HG03175 (cell line): ENCODE results near the gene USP31.

Experiments used
- ATAC-seq: cut with Tn5 transposase; IDR thresholded peaks from one replicate; pipeline ENCODE4 v1.9.1; 2021; ENCODE audit warnings: mild to moderate bottlenecking, moderate library complexity; ENCODE audit not compliant: unreplicated experiment

The USP31 gene

DNA sequence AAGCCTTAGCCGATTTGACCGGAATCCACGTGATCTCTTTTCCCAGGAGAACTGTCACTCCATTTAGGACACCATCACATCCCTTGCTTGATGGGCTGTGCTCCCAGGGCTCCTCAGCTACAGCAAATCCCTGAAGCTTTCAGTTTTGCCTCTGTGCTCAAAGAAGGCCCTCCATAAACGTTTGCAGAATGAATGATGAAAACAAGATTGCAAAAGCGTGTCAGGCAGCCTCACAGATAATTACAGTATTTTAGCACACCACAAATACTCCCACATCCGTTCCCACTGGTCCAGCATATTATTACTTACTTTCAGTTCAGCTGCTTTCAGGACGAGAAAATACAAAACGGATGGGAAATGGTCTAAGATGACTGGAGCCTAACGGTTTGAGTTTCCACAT is 84.6 kb downstream of the USP31 start:
- no peak for ATAC-seq

DNA sequence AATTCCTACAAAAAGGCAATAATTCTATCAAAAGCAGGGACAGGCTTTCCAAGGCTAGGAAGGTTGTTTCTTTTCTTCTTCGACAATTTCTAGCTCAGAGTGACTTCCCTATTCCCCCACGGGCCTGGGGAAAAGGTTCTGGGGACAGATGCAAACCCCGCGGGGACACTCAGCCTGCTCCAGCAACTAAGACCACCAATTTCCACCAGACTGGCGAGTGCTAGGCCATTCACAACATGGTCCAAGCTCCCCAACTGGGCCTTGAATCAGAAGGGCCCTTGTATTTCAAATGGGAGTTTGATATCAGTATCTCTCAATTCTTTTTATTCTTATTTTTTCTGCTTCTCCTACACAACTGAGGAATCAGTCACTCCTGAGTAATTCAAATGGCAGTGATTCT is 86.7 kb downstream of the USP31 start:
- ATAC-seq, result no peak

DNA sequence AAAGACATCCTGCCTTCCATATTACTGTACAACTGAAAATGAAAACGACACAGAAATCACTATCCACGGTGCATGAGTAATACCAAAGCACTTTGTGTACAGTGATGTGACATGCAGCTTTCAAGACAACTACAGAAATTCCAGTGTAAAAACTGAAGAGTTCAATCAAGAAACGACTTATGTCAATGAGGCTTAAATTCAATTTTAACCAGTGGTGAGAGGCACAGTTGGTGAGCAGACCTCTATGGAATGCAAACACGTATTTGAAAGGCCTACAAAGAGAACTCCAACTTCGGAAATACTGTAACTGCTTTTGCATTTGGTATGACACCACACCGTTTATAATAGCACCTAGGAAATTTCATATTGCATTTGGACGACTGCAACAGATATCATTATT is 87.6 kb downstream of the USP31 start:
- ATAC-seq, result no peak

DNA sequence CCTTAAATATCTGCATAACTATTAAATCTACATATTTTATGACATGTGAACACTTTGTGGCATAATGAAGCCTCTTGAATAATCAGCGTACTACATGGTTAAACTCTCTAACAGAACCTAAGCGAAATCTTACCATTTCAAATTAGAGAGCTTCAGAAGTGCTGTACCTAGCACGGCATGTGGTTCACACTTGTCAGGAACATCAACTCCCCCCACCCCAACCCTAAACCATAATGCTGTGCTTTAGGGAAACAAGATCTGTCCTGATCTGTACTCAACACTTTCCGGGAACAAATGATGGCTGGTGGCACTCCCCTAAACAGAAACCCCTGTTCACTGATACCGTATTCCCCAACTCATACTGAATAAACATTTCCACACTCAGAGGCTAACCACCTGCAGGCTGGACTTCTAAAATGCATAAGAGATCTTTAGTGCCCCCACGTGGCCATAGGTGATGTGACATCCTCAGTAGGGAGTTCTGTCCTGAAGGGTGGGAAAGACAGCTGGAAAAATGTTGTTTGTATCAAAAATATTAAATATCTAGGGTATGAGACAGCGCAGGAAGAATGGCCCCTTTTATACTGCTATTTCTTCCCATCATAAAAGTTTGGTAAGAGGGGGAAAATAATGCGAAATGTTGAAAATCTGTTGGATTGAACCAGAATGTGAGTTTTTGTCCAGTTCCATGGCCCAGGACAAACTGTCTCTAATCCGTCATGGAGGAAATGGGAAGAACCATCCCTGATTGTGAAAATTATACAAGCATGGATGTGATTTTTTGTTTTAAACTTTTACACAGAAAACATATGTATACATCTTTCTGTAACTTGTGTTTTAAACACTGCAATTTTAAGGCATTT is 88.6 kb downstream of the USP31 start:
- ATAC-seq, result no peak

DNA sequence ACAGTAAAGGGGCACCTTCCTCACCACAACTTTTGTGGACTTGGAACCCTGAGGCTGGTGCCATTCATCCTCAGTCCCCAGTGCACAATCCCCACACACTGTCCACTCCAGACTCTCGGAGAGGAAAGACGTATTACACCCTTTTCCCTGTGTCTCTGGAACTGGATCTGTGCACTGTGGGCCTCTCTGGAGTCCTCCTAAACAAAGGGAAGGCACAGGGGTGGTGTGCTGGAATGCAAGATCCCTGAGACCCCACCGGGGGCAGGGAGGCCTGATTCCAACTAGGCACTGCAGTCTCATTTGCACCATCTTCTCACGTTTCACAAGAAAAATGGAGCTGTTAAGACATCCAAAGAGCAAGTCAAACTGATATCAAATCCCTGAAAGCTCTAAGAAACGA is 89.8 kb downstream of the USP31 start:
- ATAC-seq, result no peak

DNA sequence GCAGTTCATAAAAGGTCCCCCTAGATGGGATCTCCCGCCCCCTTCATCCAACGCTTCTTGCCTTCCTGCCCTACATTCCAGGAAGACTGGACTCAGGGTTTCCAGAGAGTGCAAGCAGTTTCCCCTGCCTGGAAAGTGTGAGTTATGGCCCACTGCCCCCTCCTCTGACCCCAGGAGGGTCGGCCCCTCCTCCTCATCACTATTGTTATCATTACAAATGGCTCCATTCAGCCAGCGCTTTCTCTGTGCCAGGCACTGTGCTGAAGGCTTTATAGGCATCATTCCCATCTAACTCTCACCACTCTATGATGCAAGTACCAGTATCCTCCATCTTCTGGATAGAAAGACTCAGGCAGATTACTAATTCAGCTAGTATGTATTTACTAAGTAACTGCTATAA is 90.7 kb downstream of the USP31 start:
- ATAC-seq, result no peak

DNA sequence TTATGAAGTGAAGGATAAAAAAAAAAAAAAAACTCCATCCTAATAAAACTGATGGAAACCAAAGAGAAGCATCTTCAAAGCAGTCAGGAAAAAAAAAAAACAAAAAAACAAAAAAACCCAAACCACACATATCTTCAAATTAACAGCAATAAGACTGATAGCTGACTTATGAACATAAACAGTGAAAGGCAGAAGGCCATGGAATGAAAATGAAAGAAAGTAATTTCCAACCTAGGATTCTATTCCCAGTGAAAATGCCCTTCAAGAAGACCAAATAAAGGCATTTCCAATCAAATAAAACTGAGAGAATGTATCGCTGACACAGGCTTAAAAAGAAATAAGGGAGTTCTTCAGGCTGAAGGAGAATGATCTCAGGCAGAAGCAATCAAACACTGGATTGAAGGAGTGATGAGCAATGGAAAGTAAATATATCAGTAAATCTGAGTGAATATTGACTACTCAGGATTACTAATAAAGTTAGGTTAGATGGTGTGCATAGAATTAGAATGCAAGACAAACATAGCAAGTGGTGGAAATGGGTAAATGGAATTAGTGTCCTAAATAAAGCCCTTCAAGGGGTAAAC is 92.1 kb downstream of the USP31 start:
- ATAC-seq, result no peak

DNA sequence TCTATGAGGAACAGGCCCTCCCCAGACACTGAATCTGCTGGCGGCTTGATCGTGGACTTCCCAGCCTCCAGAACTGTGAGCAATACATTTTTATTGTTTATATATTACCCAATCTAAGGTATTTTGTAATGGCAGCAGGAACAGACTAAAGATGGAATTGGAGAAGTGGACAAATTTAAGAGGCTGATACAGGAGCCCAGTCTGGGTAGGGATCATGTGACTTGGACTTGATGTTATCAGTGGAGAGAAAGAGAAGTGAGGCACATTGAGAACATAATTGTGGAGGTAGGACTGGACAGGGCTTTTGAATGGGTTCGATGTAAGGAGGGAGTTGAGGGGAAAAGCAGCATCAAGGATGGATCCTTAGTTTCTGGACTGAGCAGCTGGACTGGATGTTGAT is 93.8 kb downstream of the USP31 start:
- ATAC-seq, result no peak

DNA sequence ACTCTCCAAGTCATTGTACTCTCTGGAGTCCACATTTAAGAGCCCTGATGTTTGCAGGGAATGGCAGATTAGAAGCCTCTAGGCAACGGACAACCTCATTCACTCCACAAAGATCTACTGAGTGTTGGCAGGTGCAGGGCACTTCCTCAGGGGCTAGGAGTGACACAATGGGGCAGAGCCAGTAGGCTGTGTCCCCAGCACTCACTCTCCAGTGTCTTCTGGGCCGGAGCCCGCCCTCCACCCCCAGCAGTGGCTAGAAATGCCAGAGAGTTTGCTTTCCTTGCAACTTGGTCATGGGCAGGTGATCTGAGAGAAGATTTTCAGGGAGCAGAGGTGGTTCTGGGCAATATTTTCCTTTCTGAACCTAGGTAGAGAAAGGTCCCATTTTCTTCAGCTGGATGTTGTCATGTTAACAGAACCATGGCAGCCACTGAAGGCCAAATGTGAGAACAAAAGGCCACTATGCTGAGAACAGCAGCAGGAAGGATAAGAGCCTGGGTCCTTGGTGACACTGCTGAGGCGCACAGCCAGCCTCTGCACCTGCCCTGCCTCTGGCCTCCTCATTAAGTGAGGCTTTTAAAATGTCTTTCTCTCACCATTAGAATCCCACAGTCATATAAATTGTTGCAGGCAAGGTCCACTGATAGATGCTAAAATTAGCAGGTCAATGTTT is 96.2 kb downstream of the USP31 start:
- ATAC-seq, result no peak

DNA sequence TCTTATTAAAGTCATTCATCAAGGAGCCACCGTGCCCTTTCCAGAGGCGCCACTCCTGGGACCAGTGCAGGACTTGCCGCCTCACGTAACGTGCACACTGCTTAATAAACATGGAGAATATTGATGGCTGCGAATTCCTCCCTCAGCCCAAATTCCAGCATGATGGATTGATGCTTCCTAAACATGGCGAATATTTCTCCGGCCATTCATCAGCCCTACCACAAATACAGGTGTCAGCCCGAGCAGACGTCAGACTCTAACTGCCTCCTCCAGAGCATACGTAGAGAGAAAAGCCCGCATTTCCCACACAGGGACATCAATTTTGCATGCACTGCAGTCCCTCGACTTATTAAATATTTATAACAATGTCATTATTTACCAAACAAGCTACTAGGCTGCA is 97.0 kb downstream of the USP31 start:
- ATAC-seq, result no peak

DNA sequence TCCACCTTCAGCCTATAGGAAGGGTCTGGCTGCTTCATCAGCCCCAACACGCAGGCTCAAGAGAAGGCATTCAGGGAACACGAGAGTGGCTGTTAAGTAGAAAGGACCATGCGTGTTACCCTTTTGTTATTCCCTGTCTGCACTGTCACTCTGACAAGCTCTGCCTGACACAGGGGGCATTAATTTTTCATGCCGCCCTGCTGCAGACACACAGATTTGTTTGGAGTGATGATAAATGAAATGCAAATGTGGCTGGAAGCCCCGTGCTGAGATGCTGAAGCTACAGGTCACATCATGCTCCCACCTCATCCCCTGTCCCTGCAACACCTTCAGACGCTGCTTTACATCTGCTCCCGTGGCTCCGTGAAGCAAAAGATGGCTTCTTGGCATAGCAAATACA is 97.7 kb downstream of the USP31 start:
- ATAC-seq, result no peak

DNA sequence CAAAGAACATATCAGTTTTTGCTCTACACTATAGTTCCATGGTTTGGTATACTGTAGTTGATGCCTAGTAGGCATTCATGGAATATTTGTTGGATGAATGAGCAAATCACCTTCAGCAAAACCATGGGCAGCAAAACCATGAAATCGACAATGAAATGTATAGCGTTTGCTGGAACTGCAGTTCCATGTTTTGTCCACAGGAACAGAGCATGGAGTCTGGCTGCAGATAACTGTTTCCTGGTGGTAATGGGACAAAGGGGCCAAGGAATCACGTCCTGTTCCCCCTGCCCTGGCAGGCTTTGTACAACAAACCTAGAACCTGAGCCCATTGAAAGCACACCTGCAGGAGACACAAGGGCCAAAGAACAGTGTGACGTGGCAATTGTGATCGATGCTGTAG is 101.1 kb downstream of the USP31 start:
- ATAC-seq, result no peak

DNA sequence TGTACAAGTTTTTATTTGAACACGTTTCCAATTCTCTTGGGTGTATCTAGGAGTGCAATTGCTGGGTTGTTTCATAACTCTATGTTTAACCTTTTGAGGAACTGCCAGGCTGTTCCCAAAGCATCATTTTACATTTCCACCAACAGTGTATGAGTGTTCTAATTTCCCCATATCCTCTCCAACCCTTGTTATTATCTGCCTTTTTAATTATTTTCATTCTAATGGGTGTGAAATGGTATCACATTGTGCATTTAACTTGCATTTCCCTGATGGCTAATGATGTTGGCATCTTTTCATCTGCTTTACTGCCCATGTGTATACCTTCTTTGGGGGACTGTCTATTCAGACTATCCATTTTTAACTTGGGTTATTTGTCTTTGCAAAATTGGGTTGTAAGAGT is 104.2 kb downstream of the USP31 start:
- ATAC-seq, result no peak

DNA sequence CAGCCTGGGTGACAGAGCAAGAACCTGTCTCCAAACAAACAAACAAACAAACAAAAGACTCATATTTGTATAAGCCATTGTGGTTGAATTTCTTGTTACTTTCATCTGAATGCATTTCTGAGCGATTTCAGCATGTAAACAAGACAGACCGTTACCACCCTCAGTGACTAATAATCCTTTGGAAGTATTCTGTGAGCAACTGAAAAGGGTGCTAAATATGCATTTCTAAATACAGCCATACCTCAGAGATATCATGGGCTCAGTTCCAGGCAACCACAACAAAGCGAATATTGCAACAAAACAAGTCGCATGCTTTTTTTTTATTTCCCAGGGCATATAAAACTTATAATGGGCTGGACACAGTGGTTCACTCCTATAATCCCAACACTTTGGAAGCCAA is 109.0 kb downstream of the USP31 start:
- ATAC-seq, result no peak

DNA sequence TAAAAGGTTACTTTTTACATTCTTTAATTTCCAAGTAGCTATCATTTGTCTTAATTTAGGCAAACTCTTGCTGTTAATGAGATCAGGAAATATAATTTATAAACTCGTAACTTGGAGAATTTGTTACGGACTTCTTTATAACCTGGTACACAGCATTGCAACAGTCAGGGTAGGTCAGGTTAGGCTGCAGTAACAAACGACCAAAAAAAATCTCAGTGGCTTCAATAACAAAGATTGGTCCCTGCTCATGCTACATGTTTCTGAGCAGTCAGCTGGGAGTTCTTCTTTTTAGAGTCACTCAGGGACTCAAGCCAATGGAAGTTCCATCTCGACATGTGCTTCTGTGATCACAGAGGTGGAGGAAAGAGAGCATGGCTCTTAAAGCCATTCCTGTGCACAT is 110.1 kb downstream of the USP31 start:
- no peak for ATAC-seq

DNA sequence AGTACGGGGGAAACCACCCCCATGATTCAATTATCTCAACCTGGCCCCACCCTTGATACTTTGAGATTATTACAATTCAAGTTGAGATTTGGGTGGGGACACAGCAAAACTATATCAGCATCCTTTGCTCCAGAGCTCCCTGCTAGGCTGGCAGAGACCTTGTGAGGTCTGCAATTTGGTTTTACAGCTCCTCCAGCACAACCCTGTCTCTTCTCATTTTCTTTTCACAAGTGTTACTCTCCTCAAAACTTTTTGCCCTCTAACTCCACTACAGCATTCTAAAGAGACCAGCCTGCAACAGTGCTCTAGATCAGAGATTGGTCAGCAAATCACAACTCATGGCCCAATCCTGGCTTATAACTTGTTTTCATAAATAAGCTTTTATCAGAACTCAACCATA is 114.0 kb downstream of the USP31 start:
- ATAC-seq, result no peak

DNA sequence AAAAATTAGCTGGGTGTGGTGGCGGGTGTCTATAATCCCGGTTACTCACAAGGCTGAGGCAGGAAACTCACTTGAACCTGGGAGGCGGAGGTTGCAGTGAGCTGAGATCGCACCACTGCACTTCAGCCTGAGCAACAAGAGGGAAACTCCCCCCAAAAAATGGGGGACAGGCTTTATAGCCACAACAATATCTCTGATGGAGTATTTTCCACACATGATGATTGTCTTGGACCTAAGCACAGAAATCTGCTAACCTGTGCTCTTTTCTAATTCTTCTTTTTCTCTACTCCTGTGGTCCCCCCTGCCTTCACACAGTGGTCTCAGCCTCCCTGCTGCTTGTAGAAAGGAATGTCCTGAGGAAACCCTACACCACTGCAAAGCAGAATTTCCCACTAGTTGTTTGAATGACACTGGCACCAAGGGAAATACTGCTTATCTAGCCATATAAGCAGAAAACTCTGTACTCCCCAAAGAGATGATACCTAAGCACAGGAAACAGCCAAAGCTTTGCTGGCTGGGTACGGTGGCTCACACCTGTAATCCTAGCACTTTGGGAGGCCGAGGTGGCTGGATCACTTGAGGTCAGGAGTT is 117.6 kb downstream of the USP31 start:
- no peak for ATAC-seq

DNA sequence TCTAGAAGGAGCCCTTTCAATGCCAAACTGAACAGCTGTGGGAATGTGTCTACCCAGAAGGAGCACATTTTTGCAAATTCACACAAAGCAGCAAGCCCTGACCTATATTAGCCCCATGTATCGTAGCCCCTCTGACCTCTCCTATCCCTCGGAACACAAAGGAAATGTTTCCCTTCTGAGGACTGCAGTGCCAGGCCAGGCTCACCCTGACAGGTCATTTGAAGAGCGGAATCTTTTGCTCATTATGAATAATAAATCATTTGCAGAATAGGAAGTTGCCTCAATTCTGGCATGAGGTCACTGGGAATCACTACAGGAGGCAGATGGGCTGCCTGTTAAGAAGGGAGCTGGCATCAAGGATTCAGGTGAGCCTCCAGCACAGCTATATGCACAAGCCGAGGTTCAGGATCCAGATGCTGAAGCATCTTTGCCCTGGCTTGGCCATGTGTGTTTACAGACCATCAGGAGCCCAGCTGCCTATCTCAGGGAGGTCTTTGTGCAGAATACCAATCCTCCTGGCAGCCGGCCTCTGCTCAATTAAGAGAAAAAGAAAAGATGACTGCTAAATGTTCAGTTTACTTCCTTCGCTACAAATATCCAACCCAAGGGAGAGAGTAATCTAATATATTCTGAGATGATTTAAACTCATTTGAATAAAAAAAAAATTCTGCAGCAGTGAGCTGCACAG is 119.4 kb downstream of the USP31 start:
- no peak for ATAC-seq

DNA sequence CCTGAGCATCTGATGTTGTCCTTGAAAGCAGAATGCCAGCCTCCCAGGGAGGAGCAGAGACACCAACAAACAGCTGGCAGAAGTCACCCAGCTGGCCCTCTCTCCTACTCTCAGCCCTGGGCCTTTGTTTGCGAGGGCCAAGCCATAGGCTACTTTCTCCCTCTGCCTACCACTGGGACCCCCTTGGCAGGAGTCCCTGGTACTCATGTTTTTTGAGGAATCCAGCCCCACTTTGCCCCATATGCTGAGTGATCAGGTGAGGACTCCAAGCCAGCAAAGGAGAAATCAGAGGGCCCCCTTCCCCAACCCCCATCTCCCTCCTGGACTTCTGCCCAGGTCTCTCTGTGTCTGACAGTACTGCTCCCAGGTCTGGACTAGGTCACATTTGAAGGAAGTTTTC is 121.9 kb downstream of the USP31 start:
- ATAC-seq, result no peak

DNA sequence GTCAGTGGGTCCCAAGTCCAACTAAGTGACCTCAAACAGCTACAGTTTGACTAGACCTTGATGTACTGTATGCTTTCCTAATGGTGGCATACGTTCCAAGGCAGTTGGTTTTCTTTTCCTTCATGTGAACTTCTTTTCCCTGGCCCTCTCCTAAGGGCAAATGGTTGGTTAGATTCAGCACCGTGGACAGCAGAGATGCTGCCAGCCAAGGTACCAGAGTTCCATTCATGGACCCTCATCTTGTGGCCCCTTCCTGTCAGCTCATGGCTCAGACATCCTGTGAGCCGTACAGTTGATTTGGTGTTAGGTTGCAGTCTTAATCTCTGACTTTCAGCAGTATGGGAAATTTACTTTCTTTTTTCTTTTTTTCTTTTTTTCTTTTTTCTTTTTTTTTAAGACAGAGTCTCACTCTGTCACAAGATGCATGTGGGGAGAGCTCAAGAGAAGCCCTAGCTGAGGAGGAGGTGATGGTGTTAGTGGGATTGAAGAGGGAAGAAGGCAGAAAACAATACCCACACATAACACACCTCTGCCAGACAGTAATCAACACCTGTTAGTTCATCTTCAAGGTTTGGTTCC is 122.4 kb downstream of the USP31 start:
- ATAC-seq, result no peak
